ENCODE results near the gene PTOV1. TPM values are rescaled to one million over a fixed set of nuclear protein-coding genes. Genes with fewer than 3 reads are reported as not detected.

Gene PTOV1
- total and polyA plus RNA-seq, 2 donors (not counting 1 experiment from before 2014, with no cell fraction given), result 144 to 230 TPM

DNA sequence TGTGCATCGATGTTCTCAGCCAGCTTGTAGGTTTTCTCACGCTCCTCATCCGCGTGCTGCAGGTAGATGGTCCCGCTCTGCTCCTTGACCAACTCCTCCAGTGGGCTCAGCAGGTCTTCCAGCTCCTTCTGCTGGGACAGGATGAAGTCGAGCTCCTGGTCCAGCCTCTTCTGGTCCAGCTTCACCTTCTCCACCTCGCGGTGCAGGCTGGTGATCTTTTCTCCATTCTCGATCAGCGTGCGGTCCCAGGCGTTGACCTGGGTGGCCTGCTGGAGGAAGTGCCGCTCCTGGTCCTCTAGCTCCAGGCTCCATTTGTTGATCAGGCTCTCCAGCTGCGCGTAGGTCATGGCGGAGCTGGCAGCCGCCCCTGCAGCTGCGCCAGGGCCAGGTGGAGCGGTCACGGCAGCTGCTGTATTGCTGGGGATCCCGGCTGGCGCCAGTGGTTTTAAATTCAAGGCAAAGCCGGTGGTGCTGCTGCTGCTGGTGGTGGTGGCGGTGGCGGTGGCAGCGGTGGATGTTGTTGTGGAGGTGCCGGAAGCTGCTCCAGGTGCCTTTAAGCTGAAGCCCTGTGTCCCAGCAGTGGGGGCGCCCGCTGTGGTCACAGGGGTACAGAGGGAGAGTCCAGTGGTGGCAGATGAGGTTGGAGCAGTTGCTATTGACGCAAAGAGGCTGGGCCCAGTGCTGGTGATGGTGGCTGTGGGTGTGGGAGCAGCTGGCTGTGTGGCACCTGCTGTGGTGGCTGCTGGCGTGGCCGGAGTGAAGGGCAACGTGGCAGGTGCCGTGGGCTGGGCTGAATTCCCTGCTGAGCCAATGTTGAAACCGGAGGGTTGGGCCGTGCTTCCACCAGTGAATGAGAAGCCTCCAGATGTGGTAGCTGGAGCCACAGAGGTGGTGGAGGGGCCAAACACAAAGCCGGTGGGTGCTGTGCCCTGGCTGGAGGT, 57.8 kb downstream of the PTOV1 start:
- TF ChIP-seq, protein P1, sequence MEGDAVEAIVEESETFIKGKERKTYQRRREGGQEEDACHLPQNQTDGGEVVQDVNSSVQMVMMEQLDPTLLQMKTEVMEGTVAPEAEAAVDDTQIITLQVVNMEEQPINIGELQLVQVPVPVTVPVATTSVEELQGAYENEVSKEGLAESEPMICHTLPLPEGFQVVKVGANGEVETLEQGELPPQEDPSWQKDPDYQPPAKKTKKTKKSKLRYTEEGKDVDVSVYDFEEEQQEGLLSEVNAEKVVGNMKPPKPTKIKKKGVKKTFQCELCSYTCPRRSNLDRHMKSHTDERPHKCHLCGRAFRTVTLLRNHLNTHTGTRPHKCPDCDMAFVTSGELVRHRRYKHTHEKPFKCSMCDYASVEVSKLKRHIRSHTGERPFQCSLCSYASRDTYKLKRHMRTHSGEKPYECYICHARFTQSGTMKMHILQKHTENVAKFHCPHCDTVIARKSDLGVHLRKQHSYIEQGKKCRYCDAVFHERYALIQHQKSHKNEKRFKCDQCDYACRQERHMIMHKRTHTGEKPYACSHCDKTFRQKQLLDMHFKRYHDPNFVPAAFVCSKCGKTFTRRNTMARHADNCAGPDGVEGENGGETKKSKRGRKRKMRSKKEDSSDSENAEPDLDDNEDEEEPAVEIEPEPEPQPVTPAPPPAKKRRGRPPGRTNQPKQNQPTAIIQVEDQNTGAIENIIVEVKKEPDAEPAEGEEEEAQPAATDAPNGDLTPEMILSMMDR (IDR thresholded peaks at IDR 0.05), result no peak
- no peak for TF ChIP-seq EZH2 (IDR thresholded peaks at IDR 0.05; ENCODE audit: borderline replicate concordance, insufficient read depth, low read depth, low read length, poor library complexity, severe bottlenecking)
- peaks cover 3% of the 10 kb centered on the region for H3K9me3 Mint-ChIP-seq (ENCODE audit: insufficient read depth)
- peak overlapping the region; percentile 85 for H3K27ac Mint-ChIP-seq
- 97% methylated on average over 37 of the region's 37 CpGs for WGBS (ENCODE audit: insufficient coverage)
- Histone ChIP-seq H3K27me3 (replicated peaks in 1 of 4; ENCODE audit: control extremely low read depth in 1 of 4, control insufficient read depth in 3 of 4, insufficient read depth in 4 of 4, low read length in 3 of 4) (no peaks in the 10 kb centered on the region), H3K36me3 (replicated peaks in 1 of 2; ENCODE audit: control extremely low read depth in 1 of 2, control insufficient read depth in 1 of 2, extremely low read depth in 1 of 2, insufficient read depth in 2 of 2, low read length in 1 of 2) (peaks cover 0 to 29% of the 10 kb centered on the region in 2 experiments), H3K9ac (ENCODE audit: low read length) (no peak overlapping the region), H3K79me2 (ENCODE audit: control insufficient read depth, insufficient read depth, low read length) (peaks cover 27% of the 10 kb centered on the region), H4K20me1 (ENCODE audit: control insufficient read depth, insufficient read depth, low read length, poor library complexity, severe bottlenecking) (peaks cover 39% of the 10 kb centered on the region), H2AFZ (ENCODE audit: insufficient read depth, low read depth, low read length, poor library complexity, severe bottlenecking) (no peak overlapping the region), H3K27ac (ENCODE audit: low read length in 2 of 2) (no peak overlapping the region), H3K4me2 (replicated peaks; ENCODE audit: low read depth, low read length, poor library complexity, severe bottlenecking) (no peak overlapping the region), H3K4me1 (ENCODE audit: control insufficient read depth in 2 of 2, insufficient read depth in 2 of 2, low read length in 2 of 2) (peaks cover 47 to 59% of the 10 kb centered on the region in 2 donors), H3K9me3 (ENCODE audit: control extremely low read depth in 1 of 3, control insufficient read depth in 2 of 3, insufficient read depth in 1 of 3, low read length in 2 of 3) (peaks cover 0 to 16% (median 0%) of the 10 kb centered on the region in 3 donors), H3K4me3 (ENCODE audit: control extremely low read depth in 1 of 5, extremely low read depth in 1 of 5, insufficient read depth in 1 of 5, low read depth in 2 of 5, low read length in 4 of 5) (no peak overlapping the region)
- DNase-seq (no peak), ATAC-seq (ENCODE audit: low read depth) (no peak)
- H3K4me3 Mint-ChIP-seq, result peak overlapping the region; percentile 13
- ChIA-PET CTCF (interaction anchor here (1.2 to 3.5 kb wide), 2 partner anchors 11 to 19 kb away, joined by 4 to 12 read pairs; no protein-coding TSS in a partner anchor), POLR2A (interaction anchor here (0.6 to 3.1 kb wide), 3 partner anchors 8 to 21 kb away, joined by 3 to 12 read pairs (median 4); partner anchors contain the start of genes ATF5 and NUP62)
- intact Hi-C loops (cut with micrococcal nuclease), result no loop called here
- no peaks in the 10 kb centered on the region for H3K27me3 Mint-ChIP-seq
- H3K4me1 Mint-ChIP-seq, result peaks cover 76% of the 10 kb centered on the region
